ENCODE data around the gene NCOA7.
"Not testable (repeated sequence)": the region's sequence is repeated elsewhere in the genome, so short reads cannot be mapped to it uniquely, and the experiment has no call there.

NCOA7 gene

DNA sequence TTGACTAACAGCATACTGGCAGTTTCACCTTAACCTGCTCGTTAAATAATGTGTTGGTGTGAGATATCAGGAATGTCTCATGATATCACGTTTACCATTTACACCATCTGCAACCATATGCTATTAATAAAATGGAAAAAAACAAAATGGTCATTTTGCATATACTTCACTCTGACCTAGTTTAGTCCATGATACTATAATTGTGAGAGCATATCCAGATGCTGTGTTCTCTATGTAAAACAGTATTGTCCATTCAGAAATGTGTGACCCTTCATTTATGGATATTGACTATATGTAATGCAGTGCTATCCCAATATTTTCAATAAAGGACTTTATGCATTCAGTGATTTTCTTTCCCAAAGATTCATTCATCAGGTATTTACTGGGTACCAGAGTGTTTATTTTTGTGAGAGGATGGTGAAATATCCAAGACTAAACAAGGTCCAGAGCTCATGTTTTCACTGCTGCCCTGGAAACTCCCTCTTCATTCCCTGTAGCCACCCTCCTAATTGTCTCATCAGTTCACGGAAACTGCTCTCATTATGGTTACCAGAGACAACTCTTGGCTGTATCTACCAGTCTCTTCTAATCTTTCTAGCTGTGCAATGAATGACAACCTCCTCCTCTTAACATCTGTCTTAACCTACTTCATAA is 140.1 kb downstream of the NCOA7 start:
- Histone ChIP-seq H3K4me3 (ENCODE audit: low read length) (no peak overlapping the region), H3K9me3 (ENCODE audit: control insufficient read depth, low read length) (no peaks in the 10 kb centered on the region), H3K9ac (ENCODE audit: low read length) (no peak overlapping the region), H3K27me3 (ENCODE audit: control insufficient read depth, insufficient read depth, low read length) (no peaks in the 10 kb centered on the region), H3K36me3 (ENCODE audit: control insufficient read depth, insufficient read depth, low read length) (no peaks in the 10 kb centered on the region), H3K4me1 (ENCODE audit: control insufficient read depth, insufficient read depth, low read length) (no peaks in the 10 kb centered on the region)

DNA sequence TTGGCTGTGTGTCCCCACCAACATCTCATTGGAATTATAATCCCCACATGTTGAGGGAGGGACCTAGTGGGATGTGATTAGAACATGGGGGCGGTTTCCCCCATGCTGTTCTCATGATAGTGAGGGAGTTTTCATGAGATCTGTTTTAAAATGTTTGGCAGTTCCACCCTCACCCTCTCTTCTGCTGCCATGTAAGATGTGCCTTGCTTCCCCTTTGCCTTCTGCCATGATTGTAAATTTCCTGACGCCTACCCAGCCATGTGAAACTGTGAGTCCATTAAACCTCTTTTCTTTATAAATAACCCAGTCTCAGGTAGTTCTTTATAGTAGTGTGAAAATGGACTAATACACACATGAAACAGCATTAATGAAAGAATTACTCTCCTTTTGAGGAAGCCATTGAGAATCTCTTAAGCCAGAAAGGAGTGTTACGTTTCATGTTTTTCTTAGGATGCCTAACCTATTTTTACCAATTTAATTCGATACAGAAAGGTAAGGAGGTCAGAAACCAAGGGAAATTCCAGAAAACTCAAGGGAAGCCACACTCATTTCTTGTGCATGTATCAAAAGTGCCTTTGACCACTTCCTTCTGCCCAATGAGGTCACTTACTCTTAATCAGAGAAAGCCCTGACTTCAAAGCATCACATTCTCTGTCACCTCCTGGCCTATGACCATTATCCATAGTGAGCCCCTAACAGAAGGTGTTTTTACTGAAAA is 141.1 kb downstream of the NCOA7 start:
- H3K4me1 ChIP-seq (ENCODE audit: control insufficient read depth, insufficient read depth, low read length), result no peaks in the 10 kb centered on the region
- no peaks in the 10 kb centered on the region for H3K9me3 ChIP-seq (ENCODE audit: control insufficient read depth, low read length)
- H3K36me3 ChIP-seq (ENCODE audit: control insufficient read depth, insufficient read depth, low read length), result no peaks in the 10 kb centered on the region
- no peak overlapping the region for H3K4me3 ChIP-seq (ENCODE audit: low read length)
- H3K27me3 ChIP-seq (ENCODE audit: control insufficient read depth, insufficient read depth, low read length), result no peaks in the 10 kb centered on the region
- no peak overlapping the region for H3K9ac ChIP-seq (ENCODE audit: low read length)

DNA sequence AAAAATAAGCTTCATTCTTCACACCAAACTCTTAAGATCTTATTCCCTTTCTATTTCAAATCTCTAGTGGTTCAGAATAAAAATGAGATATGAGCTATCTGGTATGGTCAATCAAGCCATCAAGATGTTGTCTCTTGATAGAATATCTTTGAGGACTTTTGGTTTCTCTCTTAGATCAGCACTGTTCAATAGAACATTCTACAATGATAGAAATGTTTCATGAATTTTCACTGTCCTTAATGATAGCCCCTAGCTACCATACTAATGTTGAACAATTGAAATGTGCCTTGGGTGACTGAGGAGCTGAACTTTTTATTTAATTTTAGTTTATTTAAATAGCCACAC is 141.7 kb downstream of the NCOA7 start:
- Histone ChIP-seq H3K36me3 (ENCODE audit: control insufficient read depth, insufficient read depth, low read length) (no peaks in the 10 kb centered on the region), H3K9ac (ENCODE audit: low read length) (no peak overlapping the region)

DNA sequence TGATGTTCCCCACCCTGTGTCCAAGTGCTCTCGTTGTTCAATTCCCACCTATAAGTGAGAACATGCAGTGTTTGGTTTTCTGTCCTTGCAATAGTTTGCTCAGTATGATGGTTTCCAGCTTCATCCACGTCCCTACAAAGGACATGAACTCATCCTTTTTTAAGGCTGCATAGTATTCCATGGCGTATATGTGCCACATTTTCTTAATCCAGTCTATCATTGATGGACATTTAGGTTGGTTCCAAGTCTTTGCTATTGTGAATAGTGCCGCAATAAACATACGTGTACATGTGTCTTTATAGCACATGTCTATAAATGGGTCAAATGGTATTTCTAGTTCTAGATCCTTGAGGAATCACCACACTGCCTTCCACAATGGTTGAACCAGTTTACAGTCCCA is 144.8 kb downstream of the NCOA7 start:
- not testable (repeated sequence) for H3K4me3 ChIP-seq (ENCODE audit: low read length); H3K4me1 ChIP-seq (ENCODE audit: control insufficient read depth, insufficient read depth, low read length); H3K9ac ChIP-seq (ENCODE audit: low read length); H3K36me3 ChIP-seq (ENCODE audit: control insufficient read depth, insufficient read depth, low read length); H3K9me3 ChIP-seq (ENCODE audit: control insufficient read depth, low read length); H3K27me3 ChIP-seq (ENCODE audit: control insufficient read depth, insufficient read depth, low read length)

More for the DNA sequence above, 141.7 kb downstream of the NCOA7 start:
- H3K4me3 ChIP-seq (ENCODE audit: low read length), result no peak overlapping the region
- H3K9me3 ChIP-seq (ENCODE audit: control insufficient read depth, low read length), result no peaks in the 10 kb centered on the region
- H3K4me1 ChIP-seq (ENCODE audit: control insufficient read depth, insufficient read depth, low read length), result no peaks in the 10 kb centered on the region
- no peaks in the 10 kb centered on the region for H3K27me3 ChIP-seq (ENCODE audit: control insufficient read depth, insufficient read depth, low read length)

DNA sequence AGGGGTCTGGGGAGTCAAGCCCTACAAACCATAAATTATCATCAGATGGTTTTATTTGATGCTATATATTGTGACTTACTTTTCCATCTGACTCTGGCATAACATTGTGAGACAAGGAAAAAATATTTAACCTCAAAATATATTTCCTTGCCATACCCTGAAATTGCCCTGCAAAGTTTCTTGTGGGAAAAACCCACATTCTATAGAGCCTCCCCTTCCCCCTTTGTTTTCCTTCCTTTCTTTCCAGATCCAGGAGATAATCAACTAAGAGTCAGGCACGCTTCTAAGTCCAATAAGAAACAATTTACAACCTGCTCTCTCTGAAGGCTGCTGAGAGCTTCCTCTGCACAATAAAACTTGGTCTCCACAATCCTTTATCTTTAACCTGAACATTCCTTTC is 148.3 kb downstream of the NCOA7 start:
- no peaks in the 10 kb centered on the region for H3K9me3 ChIP-seq (ENCODE audit: control insufficient read depth, low read length)
- H3K4me3 ChIP-seq (ENCODE audit: low read length), result no peak overlapping the region
- H3K4me1 ChIP-seq (ENCODE audit: control insufficient read depth, insufficient read depth, low read length), result peaks cover 25% of the 10 kb centered on the region
- no peak overlapping the region for H3K9ac ChIP-seq (ENCODE audit: low read length)
- H3K36me3 ChIP-seq (ENCODE audit: control insufficient read depth, insufficient read depth, low read length), result no peaks in the 10 kb centered on the region
- no peaks in the 10 kb centered on the region for H3K27me3 ChIP-seq (ENCODE audit: control insufficient read depth, insufficient read depth, low read length)

DNA sequence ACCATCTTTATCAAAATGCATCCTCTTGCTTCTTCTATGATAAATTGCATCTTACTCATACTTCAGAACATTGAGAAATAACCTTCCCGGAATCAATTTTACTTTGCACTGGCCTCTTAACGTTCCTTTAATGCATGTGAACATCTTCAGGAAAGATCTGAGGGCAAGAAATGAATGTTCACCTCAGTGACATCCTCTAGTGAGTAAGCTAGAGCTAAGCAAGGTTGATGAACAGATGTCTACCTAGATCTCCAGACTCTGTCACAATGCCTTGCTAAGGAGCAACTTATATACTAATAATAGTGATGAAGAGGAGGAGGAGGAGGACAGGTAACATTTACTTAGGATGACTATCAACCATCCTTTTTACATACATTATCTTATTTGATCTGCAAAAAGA is 149.0 kb downstream of the NCOA7 start:
- peaks cover 29% of the 10 kb centered on the region for H3K4me1 ChIP-seq (ENCODE audit: control insufficient read depth, insufficient read depth, low read length)
- no peak overlapping the region for H3K9ac ChIP-seq (ENCODE audit: low read length)
- H3K27me3 ChIP-seq (ENCODE audit: control insufficient read depth, insufficient read depth, low read length), result no peaks in the 10 kb centered on the region
- no peak overlapping the region for H3K4me3 ChIP-seq (ENCODE audit: low read length)
- no peaks in the 10 kb centered on the region for H3K36me3 ChIP-seq (ENCODE audit: control insufficient read depth, insufficient read depth, low read length)
- no peaks in the 10 kb centered on the region for H3K9me3 ChIP-seq (ENCODE audit: control insufficient read depth, low read length)

DNA sequence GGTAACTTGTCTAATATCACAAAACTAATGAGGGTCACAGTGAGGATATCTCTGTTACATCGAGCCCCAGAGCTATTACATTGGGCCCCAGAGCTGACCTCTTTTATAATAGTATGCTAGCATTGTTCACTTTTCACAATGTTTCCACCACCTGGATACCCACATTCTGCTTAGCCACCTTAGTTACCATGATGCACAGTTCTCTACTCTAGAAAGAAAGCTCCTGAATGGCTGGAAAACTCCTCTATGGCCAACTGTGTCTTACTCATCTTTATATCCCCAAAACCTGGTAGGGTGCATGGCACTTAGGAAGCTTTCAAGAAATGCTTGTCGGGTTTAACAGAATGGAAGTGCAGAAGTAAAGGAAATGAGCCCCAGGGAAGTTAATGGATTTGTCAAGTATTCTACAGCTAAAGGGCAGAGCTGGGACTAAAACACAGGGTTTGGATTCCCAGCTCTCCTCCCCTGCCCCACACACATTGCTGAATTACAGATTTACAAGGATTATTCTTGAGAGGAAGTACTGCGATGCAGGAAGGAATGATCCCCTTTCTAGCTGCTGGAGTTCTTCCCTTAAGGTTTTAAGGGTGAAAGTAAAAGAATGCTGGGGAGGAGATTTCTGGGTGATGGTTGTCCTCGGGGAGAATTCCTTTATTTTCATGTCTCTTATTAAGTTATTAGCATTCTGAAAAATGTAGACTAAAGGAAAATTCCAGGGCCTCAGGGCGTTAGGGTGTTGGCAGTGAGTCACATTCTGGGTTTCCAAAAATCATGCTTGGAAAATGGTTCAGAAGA is 149.7 kb downstream of the NCOA7 start:
- Histone ChIP-seq H3K27me3 (ENCODE audit: control insufficient read depth, insufficient read depth, low read length) (no peaks in the 10 kb centered on the region), H3K4me1 (ENCODE audit: control insufficient read depth, insufficient read depth, low read length) (peaks cover 35% of the 10 kb centered on the region), H3K9me3 (ENCODE audit: control insufficient read depth, low read length) (no peaks in the 10 kb centered on the region), H3K9ac (ENCODE audit: low read length) (no peak overlapping the region), H3K36me3 (ENCODE audit: control insufficient read depth, insufficient read depth, low read length) (no peaks in the 10 kb centered on the region), H3K4me3 (ENCODE audit: low read length) (no peak overlapping the region)

DNA sequence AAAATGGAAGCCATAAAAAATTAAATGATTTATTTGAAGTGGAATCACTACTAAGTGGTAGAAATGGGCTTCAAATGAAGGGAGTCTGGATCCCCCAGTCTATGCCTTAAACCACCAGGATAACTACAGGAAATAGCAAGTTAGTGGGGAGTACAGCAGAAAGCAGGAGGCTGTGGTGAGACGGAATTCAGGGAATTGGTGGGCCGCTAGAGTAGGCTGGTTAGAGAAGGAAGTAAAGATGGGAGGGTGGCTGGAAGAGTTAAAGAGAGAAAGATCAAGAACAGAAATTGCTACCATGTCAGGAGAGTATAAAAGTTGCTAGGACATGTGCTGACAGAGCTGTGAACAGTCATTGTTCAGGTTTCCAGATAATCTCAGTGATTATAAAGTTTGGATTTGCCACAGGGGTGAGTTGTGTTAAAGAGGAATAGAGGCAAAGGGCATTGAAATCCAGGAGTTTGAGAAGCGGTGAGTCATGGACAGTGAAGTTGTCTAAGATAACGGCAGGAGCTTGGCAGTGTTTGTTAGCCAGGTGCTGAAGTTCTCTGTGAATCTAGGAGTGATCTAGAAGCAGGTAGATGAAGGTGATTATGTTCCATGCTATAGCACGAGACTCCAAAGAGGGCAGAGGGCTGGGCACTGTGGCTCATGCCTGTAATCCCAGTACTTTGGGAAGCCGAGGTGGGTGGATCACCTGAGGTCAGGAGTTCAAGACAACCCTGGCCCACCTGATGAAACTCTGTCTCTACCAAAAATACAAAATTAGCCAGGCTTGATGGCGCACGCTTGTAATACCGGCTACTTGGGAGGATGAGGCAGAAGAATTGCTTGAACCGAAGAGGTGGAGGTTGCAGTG is 152.1 kb downstream of the NCOA7 start:
- H3K4me1 ChIP-seq (ENCODE audit: control insufficient read depth, insufficient read depth, low read length), result peaks cover 58% of the 10 kb centered on the region

DNA sequence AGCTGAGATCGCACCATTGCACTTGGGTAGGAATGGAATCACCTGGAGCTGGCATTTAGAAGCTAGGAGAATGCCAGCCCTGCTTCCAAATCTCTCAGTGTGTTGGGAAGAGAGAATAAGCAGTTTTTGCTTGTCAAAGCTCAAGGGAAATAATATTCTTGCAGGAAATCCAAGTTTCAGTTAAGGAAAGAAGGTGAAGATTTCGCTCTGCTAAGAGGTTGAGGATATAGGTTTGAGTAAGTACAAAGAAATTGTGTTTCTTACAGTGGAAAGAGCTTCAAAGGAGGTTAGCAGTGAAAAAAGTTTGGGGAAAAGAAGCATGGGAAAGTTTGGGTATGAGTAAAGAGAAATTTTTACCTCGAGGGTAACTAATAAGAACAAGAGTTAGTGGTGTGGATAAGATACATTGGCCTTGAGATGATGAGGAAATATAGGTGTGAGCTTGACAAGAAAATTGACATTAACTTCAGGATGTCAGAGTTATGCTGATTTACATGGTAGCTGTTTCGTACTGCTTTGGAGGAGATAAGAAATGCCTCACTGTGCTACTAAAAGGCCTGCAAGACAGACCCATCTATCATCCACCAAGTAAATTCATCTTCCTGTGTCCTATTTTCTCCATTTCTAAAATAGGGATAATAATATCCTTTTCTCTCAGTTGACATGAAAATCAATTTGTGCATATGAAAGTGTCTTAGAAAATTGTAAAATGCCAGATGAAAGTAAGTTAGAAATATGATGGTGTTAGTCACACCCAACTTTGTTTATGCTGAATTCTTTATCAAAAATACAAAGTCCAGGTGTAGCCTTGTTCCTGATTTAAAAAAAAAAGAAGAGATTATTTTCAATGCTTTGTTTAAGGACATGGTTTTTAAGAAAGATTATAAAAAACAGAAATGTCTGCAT is 153.0 kb downstream of the NCOA7 start:
- Histone ChIP-seq H3K36me3 (ENCODE audit: control insufficient read depth, insufficient read depth, low read length) (no peaks in the 10 kb centered on the region), H3K9me3 (ENCODE audit: control insufficient read depth, low read length) (no peaks in the 10 kb centered on the region), H3K9ac (ENCODE audit: low read length) (peak overlapping the region; percentile 34), H3K27me3 (ENCODE audit: control insufficient read depth, insufficient read depth, low read length) (no peaks in the 10 kb centered on the region), H3K4me3 (ENCODE audit: low read length) (no peak overlapping the region), H3K4me1 (ENCODE audit: control insufficient read depth, insufficient read depth, low read length) (peaks cover 66% of the 10 kb centered on the region)

More for the DNA sequence above, 152.1 kb downstream of the NCOA7 start:
- Histone ChIP-seq H3K9me3 (ENCODE audit: control insufficient read depth, low read length) (no peaks in the 10 kb centered on the region), H3K4me3 (ENCODE audit: low read length) (no peak overlapping the region), H3K36me3 (ENCODE audit: control insufficient read depth, insufficient read depth, low read length) (no peaks in the 10 kb centered on the region), H3K9ac (ENCODE audit: low read length) (no peak overlapping the region), H3K27me3 (ENCODE audit: control insufficient read depth, insufficient read depth, low read length) (no peaks in the 10 kb centered on the region)

DNA sequence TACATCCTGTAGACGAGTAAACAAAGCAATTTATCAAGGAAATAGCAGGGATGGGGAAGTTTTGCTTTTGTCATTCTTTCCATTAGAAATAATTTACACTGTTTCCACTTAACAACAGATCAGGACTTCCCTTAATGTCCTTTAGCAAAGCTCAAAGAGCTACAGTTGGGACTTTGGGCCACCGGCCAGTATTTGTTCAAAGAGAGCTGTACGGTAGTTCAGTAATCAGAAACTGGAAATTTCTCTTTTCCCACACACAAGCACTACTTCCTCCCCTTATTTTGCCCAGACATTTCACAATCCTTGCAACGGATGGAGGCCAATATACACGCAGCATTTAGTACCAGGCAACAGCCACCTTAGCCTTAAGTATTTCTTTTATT is 153.7 kb downstream of the NCOA7 start:
- Histone ChIP-seq H3K27me3 (ENCODE audit: control insufficient read depth, insufficient read depth, low read length) (no peaks in the 10 kb centered on the region), H3K4me1 (ENCODE audit: control insufficient read depth, insufficient read depth, low read length) (peaks cover 66% of the 10 kb centered on the region), H3K4me3 (ENCODE audit: low read length) (no peak overlapping the region), H3K9ac (ENCODE audit: low read length) (peak overlapping the region; percentile 34), H3K9me3 (ENCODE audit: control insufficient read depth, low read length) (no peaks in the 10 kb centered on the region), H3K36me3 (ENCODE audit: control insufficient read depth, insufficient read depth, low read length) (no peaks in the 10 kb centered on the region)

DNA sequence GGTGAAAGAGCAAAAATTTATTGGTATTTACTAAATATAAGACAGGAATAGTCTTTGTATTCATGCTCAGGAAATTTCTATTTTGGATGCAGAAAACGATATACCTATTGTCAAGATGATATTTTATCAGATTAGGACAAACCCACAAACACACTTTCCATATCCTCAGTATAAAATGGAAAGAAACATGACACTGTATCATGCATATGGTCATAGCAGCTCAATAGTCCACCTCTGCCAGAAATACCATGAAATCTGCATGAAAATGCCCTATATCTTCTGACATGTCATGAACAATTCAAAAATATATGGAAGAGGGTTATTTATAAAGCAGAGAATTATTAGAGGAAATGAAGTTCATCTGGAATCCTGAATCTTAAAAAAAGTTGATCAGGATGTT is 154.1 kb downstream of the NCOA7 start:
- Histone ChIP-seq H3K9ac (ENCODE audit: low read length) (peak overlapping the region; percentile 34), H3K36me3 (ENCODE audit: control insufficient read depth, insufficient read depth, low read length) (no peaks in the 10 kb centered on the region), H3K9me3 (ENCODE audit: control insufficient read depth, low read length) (no peaks in the 10 kb centered on the region), H3K4me1 (ENCODE audit: control insufficient read depth, insufficient read depth, low read length) (peaks cover 66% of the 10 kb centered on the region), H3K4me3 (ENCODE audit: low read length) (no peak overlapping the region), H3K27me3 (ENCODE audit: control insufficient read depth, insufficient read depth, low read length) (no peaks in the 10 kb centered on the region)
